Activated CD8-positive, alpha-beta T cell treated with anti-CD3 and anti-CD28 coated beads, Interleukin-2, amount 10 ng/mL, durations not matched to agents 7 days and 5 days (primary cell): Measurements from ENCODE around the gene ACO1. TPM values are rescaled to one million over a fixed set of nuclear protein-coding genes. Genes with fewer than 3 reads are reported as not detected.
A peak's percentile ranks its signal among the peaks of the same experiment; 100 is the strongest.
"Not testable (repeated sequence)": the region's sequence is repeated elsewhere in the genome, so short reads cannot be mapped to it uniquely, and the experiment has no call there.

ENCODE experiments used
- ATAC-seq: fragments of 150-1000 bp; cut with Tn5 transposase; one replicate; pipeline ENCODE4 v1.10.0; 2021; ENCODE audit warnings: moderate library complexity
- CTCF ChIA-PET: fragments of 350-600 bp; sonication (Branson Sonifier 250); formaldehyde crosslinking; loops from one replicate; lab custom pipeline; 2021; ENCODE audit warnings: antibody characterized with exemption; lab: Charles Lee
- POLR2A ChIA-PET: fragments of 350-600 bp; sonication (Branson Sonifier 250); formaldehyde crosslinking; loops from one replicate; lab custom pipeline; 2021; ENCODE audit warnings: antibody characterized with exemption; lab: Charles Lee
- DNase-seq: peaks from one replicate; pipeline ENCODE4 v3.0.0-alpha.2; 2020
- H3K27ac Mint-ChIP-seq: one replicate; pipeline ENCODE4 v1.8.0; 2021; ENCODE audit warnings: mild to moderate bottlenecking, mixed read lengths
- H3K27me3 Mint-ChIP-seq: one replicate; pipeline ENCODE4 v1.8.0; 2021; ENCODE audit warnings: low read depth, mixed read lengths
- H3K36me3 Mint-ChIP-seq: one replicate; pipeline ENCODE4 v1.8.0; 2021; ENCODE audit warnings: low read depth, mixed read lengths
- H3K4me1 Mint-ChIP-seq: one replicate; pipeline ENCODE4 v1.8.0; 2021; ENCODE audit warnings: low read depth, mixed read lengths
- H3K4me3 Mint-ChIP-seq: one replicate; pipeline ENCODE4 v1.8.0; 2021; ENCODE audit warnings: mild to moderate bottlenecking, mixed read lengths
- H3K9me3 Mint-ChIP-seq: one replicate; pipeline ENCODE4 v1.8.0; 2022; ENCODE audit warnings: mixed read lengths; ENCODE audit not compliant: insufficient read depth
- total RNA-seq, 2 experiments: library from RNA; stranded (reverse); gene quantifications; one replicate each; pipeline ENCODE4 v1.2.3, GENCODE V29; 2021

Gene ACO1
- total RNA-seq, 2 experiments from 2014 or later, result 8.6 to 8.8 TPM

- H3K36me3 Mint-ChIP-seq, H3K4me3 Mint-ChIP-seq, ATAC-seq, DNase-seq, H3K27me3 Mint-ChIP-seq, H3K27ac Mint-ChIP-seq, CTCF ChIA-PET, POLR2A ChIA-PET, H3K4me1 Mint-ChIP-seq, H3K9me3 Mint-ChIP-seq: not testable (repeated sequence)
These were observed 31.0 kb upstream of the ACO1 start for GRCh38 chr9:32353476-32353875.

DNA sequence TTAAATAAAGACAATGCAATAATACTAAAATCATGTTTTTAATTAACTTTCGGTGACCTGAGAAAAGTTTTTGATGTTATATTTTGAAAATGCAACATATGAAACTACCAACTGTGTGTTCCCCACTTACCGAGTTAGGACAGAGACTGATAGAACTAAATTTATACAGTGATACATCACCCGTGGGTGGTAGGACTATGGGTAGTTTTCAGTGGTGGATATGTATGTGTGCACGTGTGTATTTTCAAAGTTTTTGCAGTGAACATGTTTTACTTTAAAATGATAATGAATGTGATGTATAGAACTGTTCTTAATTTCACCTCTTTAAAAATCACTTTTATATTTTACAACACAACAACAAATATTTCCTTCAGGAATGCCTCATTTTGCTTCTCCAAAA, 25.0 kb upstream of the ACO1 start:
- ChIA-PET CTCF (no interaction called here), POLR2A (no interaction called here)
- Mint-ChIP-seq H3K36me3 (no peaks in the 10 kb centered on the region), H3K4me1 (no peaks in the 10 kb centered on the region), H3K27me3 (peaks cover 21% of the 10 kb centered on the region), H3K4me3 (no peak overlapping the region), H3K9me3 (no peaks in the 10 kb centered on the region), H3K27ac (no peak overlapping the region)
- ATAC-seq (no peak), DNase-seq (no peak)

DNA sequence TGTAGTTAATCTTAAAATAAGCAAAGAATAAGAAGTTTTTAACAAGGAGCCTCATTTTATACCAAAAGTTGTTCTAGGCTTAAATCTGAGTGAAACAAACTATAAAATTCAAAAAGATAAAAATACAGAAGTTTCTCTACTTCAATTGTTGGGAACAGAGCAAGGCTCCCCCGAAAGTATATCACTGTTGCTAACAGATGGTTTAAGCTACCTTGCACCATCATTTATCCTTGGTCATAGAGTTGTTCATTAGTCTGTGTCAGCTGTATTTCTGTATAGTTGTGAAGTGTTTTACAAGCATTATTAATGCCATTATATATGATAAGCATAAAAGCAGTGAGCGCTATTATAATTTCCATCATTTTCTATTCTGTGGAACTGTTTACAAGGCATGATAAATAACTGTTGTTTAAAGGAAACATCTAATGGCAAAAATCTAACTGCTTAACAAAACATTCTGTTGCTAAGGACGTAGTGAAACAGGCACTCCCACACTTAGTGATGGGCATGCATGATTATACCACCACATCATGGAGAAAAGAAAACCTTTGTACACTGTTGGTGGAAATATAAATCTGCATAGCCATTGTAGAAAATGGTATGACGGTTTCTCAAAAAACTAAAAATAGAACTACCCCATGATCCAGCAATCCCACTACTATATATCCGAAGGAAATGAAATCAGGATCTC, 23.3 kb upstream of the ACO1 start:
- peak; percentile 70 for ATAC-seq
- H3K27ac Mint-ChIP-seq, result no peak overlapping the region
- CTCF ChIA-PET, result interaction anchor here (1.6 kb wide), 1 partner anchor 18 kb away, joined by 6 read pairs; no protein-coding TSS in a partner anchor

GRCh38 chr9:32371279-32371678, 13.2 kb upstream of the ACO1 start:
- H3K4me1 Mint-ChIP-seq, result no peaks in the 10 kb centered on the region
- POLR2A ChIA-PET, result no interaction called here

More for the DNA sequence above, 23.3 kb upstream of the ACO1 start:
- Mint-ChIP-seq H3K9me3 (no peaks in the 10 kb centered on the region), H3K4me1 (no peaks in the 10 kb centered on the region), H3K27me3 (peaks cover 18% of the 10 kb centered on the region), H3K4me3 (no peak overlapping the region), H3K36me3 (no peaks in the 10 kb centered on the region)
- no peak for DNase-seq
- POLR2A ChIA-PET, result no interaction called here

DNA sequence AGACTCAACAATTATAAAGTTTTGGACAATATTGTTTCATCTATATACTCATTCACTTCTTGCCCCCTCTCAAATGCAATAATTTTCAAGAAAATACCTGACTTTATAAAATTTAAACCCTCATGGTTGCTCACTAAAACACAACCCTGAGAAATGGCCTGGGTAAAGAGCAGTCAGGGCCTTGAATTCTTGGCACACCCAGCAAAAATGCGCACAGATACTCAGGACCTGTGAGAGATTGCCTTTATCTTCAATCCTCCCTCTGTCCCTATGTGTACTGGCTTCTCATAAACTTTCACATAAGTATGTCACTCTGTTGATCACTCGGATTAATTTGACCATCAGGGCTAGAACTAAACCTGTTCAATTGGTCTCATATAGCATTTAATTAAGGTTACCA, 12.8 kb upstream of the ACO1 start:
- no peak for ATAC-seq

More at GRCh38 chr9:32371279-32371678, 13.2 kb upstream of the ACO1 start:
- Mint-ChIP-seq H3K27me3 (peaks cover 6% of the 10 kb centered on the region), H3K4me3 (no peak overlapping the region), H3K27ac (no peak overlapping the region), H3K9me3 (peaks cover 9% of the 10 kb centered on the region), H3K36me3 (no peaks in the 10 kb centered on the region)
- DNase-seq (no peak), ATAC-seq (no peak)
- CTCF ChIA-PET, result interaction anchor here (1.0 kb wide), 1 partner anchor 210 kb away, joined by 3 read pairs; no protein-coding TSS in a partner anchor

DNA sequence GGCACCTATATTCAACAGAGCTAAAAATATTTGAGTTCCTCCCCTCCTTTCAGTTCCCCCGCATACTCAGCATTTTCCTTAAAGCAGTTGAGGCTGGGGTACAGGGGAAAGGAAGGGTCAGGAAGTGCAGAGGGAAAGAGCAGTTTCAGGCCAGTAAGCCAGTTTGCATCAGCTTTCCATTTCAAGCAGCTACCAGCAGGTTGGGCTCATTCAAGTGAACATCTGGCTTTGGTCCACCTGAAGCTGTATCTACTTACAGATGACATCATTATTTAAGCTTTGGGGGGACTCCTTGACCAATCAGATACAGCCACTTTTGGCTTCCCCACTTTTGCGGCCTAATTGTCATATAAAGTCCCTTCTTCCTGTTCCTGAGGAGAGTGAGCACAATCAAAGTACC, 8.2 kb upstream of the ACO1 start:
- H3K9me3 Mint-ChIP-seq, result no peaks in the 10 kb centered on the region
- no peak overlapping the region for H3K4me3 Mint-ChIP-seq
- peaks cover 9% of the 10 kb centered on the region for H3K4me1 Mint-ChIP-seq
- ChIA-PET POLR2A (no interaction called here), CTCF (interaction anchor here (1.2 to 7.4 kb wide), 3 partner anchors 131 to 201 kb away, joined by 3 to 608 read pairs (median 53); partner anchors contain the start of genes NDUFB6 and RIGI)
- peaks cover 16% of the 10 kb centered on the region for H3K27me3 Mint-ChIP-seq
- H3K36me3 Mint-ChIP-seq, result no peaks in the 10 kb centered on the region
- no peak for ATAC-seq
- no peak for DNase-seq
- no peak overlapping the region for H3K27ac Mint-ChIP-seq

More for the DNA sequence above, 12.8 kb upstream of the ACO1 start:
- ChIA-PET POLR2A (no interaction called here), CTCF (interaction anchor here (1.0 kb wide), 1 partner anchor 210 kb away, joined by 3 read pairs; no protein-coding TSS in a partner anchor)
- no peaks in the 10 kb centered on the region for H3K4me1 Mint-ChIP-seq
- no peak overlapping the region for H3K4me3 Mint-ChIP-seq
- no peak for DNase-seq
- no peaks in the 10 kb centered on the region for H3K36me3 Mint-ChIP-seq
- peaks cover 9% of the 10 kb centered on the region for H3K9me3 Mint-ChIP-seq
- H3K27ac Mint-ChIP-seq, result no peak overlapping the region
- peaks cover 6% of the 10 kb centered on the region for H3K27me3 Mint-ChIP-seq

DNA sequence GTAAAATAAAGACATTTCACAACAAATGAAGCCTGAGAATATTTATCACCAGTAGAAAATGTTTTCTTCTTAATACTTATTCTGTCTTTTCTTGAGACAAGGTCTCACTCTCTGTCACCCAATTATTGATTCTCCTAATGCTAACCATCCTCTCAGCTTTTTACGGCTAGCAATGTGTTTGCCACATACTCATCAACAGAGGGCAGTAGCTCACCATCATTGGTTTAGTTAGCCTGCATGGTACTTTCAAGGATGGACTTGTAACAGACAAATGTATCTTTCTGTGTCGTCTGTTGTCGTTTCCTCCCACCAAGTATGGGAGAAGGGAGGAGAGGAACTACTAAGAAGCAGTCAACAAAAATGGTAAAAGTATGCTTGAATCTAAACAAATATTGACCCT, 5.9 kb upstream of the ACO1 start:
- Mint-ChIP-seq H3K4me1 (peaks cover 10% of the 10 kb centered on the region), H3K9me3 (no peaks in the 10 kb centered on the region), H3K4me3 (no peak overlapping the region), H3K27me3 (peaks cover 32% of the 10 kb centered on the region), H3K27ac (no peak overlapping the region), H3K36me3 (no peaks in the 10 kb centered on the region)
- ATAC-seq (peak; percentile 80), DNase-seq (peak; percentile 62)
- ChIA-PET CTCF (interaction anchor here (0.7 to 7.4 kb wide), 53 partner anchors 9 to 610 kb away, joined by 3 to 608 read pairs (median 6); partner anchors contain the start of genes NDUFB6, RIGI, SMIM27 and TOPORS), POLR2A (interaction anchor here (1.1 to 1.3 kb wide), 3 partner anchors 194 to 203 kb away, joined by 3 to 6 read pairs (median 3); no protein-coding TSS in a partner anchor)

DNA sequence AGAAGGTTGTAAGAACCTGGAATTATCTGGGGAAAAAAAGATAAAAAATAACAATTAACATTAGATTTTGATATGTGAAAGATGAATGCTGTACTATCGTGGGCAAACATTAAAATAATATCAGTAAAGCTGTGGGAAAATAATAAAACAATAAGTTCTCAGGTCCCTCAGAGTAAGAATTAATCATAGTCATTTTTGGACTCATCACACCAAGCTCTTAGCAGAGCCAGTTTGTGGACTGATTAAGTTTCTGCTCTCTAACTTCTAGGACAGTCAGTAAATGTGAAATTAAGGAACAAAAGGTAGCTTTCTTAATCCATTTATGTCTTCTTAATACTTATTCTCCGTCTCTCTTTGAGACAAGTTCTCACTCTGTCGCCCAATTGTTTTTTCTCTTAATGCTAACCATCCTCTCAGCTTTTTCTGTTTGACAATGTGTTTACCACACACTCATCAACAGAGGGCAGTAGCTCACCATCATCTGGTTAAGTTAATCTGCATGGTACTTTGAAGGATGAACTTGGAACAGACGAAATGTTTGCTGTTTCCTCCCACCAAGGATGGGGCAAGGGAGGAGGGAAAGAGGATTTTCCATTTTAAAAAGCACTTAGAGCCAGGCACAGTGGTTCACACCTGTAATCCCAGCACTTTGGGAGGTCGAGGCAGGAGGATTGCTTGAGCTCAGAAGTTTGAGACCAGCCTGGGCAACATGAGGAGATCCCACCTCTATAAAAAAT, 5.3 kb upstream of the ACO1 start:
- Mint-ChIP-seq H3K36me3 (no peaks in the 10 kb centered on the region), H3K9me3 (no peaks in the 10 kb centered on the region), H3K27ac (no peak overlapping the region), H3K27me3 (peaks cover 34% of the 10 kb centered on the region), H3K4me1 (peaks cover 14% of the 10 kb centered on the region), H3K4me3 (no peak overlapping the region)
- POLR2A ChIA-PET, result interaction anchor here (0.8 to 1.3 kb wide), 5 partner anchors 146 to 203 kb away, joined by 3 to 6 read pairs (median 3); partner anchors contain the start of gene NDUFB6
- CTCF ChIA-PET, result interaction anchor here (0.6 to 7.4 kb wide), 65 partner anchors 8 to 847 kb away, joined by 3 to 608 read pairs (median 5); partner anchors contain the start of genes NDUFB6, RIGI, SMIM27 and SMU1
- DNase-seq, result peak; percentile 70
- ATAC-seq, result peak; percentile 76

DNA sequence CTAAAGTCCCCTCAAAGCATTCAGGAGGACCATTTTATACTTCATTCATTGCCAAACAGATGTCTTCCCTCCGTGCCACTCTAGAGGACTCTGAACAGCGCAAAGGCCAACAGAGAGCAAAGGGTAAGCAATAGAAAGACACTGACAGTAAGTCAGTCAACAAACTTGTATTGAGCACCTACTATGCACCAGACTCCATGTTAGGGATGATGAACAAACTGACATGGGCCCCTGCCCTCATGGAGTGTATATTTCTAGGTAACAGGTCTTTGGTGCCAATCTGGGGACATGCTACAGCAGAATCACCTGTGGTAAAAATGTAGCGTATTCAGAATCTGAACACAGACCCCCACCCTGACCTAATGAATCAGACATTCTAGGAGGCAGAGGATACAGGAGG, 3.5 kb upstream of the ACO1 start:
- POLR2A ChIA-PET, result no interaction called here
- Mint-ChIP-seq H3K4me1 (peaks cover 17% of the 10 kb centered on the region), H3K27me3 (peaks cover 31% of the 10 kb centered on the region), H3K9me3 (no peaks in the 10 kb centered on the region), H3K4me3 (no peak overlapping the region), H3K36me3 (no peaks in the 10 kb centered on the region), H3K27ac (no peak overlapping the region)
- ATAC-seq (no peak), DNase-seq (no peak)
- CTCF ChIA-PET, result interaction anchor here (1.3 to 7.4 kb wide), 10 partner anchors 46 to 199 kb away, joined by 4 to 608 read pairs (median 52); partner anchors contain the start of genes NDUFB6, RIGI, SMIM27 and TOPORS

GRCh38 chr9:32382565-32383320, 1.7 kb upstream of the ACO1 start:
- Mint-ChIP-seq H3K27ac (no peak overlapping the region), H3K9me3 (no peaks in the 10 kb centered on the region), H3K36me3 (no peaks in the 10 kb centered on the region), H3K27me3 (peaks cover 31% of the 10 kb centered on the region), H3K4me1 (peaks cover 20% of the 10 kb centered on the region), H3K4me3 (no peak overlapping the region)
- POLR2A ChIA-PET, result interaction anchor here (0.8 kb wide), 1 partner anchor 189 kb away, joined by 3 read pairs; no protein-coding TSS in a partner anchor
- DNase-seq (no peak), ATAC-seq (no peak)
- CTCF ChIA-PET, result interaction anchor here (0.8 to 5.4 kb wide), 6 partner anchors 18 to 586 kb away, joined by 3 to 86 read pairs (median 10); partner anchors contain the start of genes NDUFB6 and RIGI

GRCh38 chr9:32384002-32384363, 460 bp upstream of the ACO1 start:
- ATAC-seq (no peak), DNase-seq (no peak)
- peaks cover 31% of the 10 kb centered on the region for H3K27me3 Mint-ChIP-seq
- H3K36me3 Mint-ChIP-seq, result no peaks in the 10 kb centered on the region
- CTCF ChIA-PET, result interaction anchor here (0.7 to 5.4 kb wide), 9 partner anchors 12 to 584 kb away, joined by 3 to 86 read pairs (median 7); partner anchors contain the start of genes NDUFB6 and RIGI
- H3K27ac Mint-ChIP-seq, result no peak overlapping the region
- H3K4me1 Mint-ChIP-seq, result peaks cover 15% of the 10 kb centered on the region
- POLR2A ChIA-PET, result interaction anchor here (0.6 to 1.1 kb wide), 3 partner anchors 141 to 196 kb away, joined by 3 to 6 read pairs (median 3); partner anchors contain the start of gene RIGI
- peak overlapping the region; percentile 68 for H3K4me3 Mint-ChIP-seq
- H3K9me3 Mint-ChIP-seq, result no peaks in the 10 kb centered on the region
